WTC11 (cell line): Measurements from ENCODE around the gene KRT82.

Experiments used
- TP53 ChIP-seq: sonication (generic); formaldehyde crosslinking; IDR thresholded peaks from 2 replicates; pipeline ENCODE4 v1.8.1; 2023; ENCODE audit warnings: mild to moderate bottlenecking, missing genetic modification reagents
- TF ChIP-seq, protein P1 (sequence below): fragments of 200-600 bp; IDR thresholded peaks from 2 replicates; pipeline ENCODE4 v1.8.0; 2022; ENCODE audit warnings: antibody characterized with exemption

- TF ChIP-seq TP53 (CRISPR knock-in tag), result no peak
- TF ChIP-seq, protein P1, sequence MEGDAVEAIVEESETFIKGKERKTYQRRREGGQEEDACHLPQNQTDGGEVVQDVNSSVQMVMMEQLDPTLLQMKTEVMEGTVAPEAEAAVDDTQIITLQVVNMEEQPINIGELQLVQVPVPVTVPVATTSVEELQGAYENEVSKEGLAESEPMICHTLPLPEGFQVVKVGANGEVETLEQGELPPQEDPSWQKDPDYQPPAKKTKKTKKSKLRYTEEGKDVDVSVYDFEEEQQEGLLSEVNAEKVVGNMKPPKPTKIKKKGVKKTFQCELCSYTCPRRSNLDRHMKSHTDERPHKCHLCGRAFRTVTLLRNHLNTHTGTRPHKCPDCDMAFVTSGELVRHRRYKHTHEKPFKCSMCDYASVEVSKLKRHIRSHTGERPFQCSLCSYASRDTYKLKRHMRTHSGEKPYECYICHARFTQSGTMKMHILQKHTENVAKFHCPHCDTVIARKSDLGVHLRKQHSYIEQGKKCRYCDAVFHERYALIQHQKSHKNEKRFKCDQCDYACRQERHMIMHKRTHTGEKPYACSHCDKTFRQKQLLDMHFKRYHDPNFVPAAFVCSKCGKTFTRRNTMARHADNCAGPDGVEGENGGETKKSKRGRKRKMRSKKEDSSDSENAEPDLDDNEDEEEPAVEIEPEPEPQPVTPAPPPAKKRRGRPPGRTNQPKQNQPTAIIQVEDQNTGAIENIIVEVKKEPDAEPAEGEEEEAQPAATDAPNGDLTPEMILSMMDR, result no peak
Measured at GRCh38 chr12:52370926-52371608, 35.1 kb downstream of the KRT82 start.
